ENCODE results near the gene KLK1. TPM values are rescaled to one million over a fixed set of nuclear protein-coding genes. Genes with fewer than 3 reads are reported as not detected.
"Not testable (repeated sequence)": the region's sequence is repeated elsewhere in the genome, so short reads cannot be mapped to it uniquely, and the experiment has no call there.

The KLK1 gene
- polyA plus RNA-seq, 3 donors = 0.66 to 0.72 TPM; not detected in 1

DNA sequence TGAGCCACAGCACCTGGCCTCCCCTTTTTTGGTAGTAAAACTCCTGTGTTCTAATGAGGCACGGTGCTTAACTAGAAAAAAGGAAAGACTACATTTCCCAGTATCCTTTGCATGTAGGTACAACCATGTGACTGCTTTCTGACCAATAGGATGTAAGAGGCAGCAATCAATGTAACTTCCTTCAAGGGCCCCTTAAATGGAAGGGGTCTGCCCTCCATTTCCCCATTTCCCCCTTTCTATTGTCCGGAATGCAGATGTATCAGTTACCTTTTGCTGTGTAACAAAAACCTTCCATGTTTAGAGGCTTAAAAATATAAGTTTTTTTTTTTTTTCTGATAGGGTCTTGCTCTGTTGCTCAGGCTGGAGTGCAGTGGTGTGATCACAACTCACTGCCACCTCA lies 51.1 kb downstream of the KLK1 start:
- no CpG with 5 or more reads among the region's 2 CpGs for WGBS (ENCODE audit: insufficient coverage)
- no peak overlapping the region for H3K9ac ChIP-seq (ENCODE audit: insufficient read depth, low read length, poor library complexity, severe bottlenecking)
- H3K27me3 ChIP-seq (ENCODE audit: control insufficient read depth in 2 of 2, insufficient read depth in 2 of 2, low read length in 2 of 2) = peaks cover under 1 to 10% of the 10 kb centered on the region in 2 donors
- H3K27me3 Mint-ChIP-seq (ENCODE audit: low read depth in 3 of 3) = peaks cover 16 to 27% (median 23%) of the 10 kb centered on the region in 3 donors
- H3K36me3 ChIP-seq (replicated peaks in 1 of 2; ENCODE audit: control insufficient read depth in 1 of 2, insufficient read depth in 2 of 2, low read length in 2 of 2) = no peaks in the 10 kb centered on the region
- no peak overlapping the region for H2AFZ ChIP-seq (ENCODE audit: insufficient read depth, low read depth, low read length, poor library complexity, severe bottlenecking)
- no peaks in the 10 kb centered on the region for H4K20me1 ChIP-seq (ENCODE audit: insufficient read depth, low read length)
- H3K9me3 Mint-ChIP-seq = peaks cover 3 to 18% (median 11%) of the 10 kb centered on the region in 7 donors
- H3K4me3 ChIP-seq (replicated peaks in 1 of 3; ENCODE audit: low read depth in 2 of 3, low read length in 3 of 3) = no peak overlapping the region
- H3K27ac Mint-ChIP-seq = no peak overlapping the region
- H3K36me3 Mint-ChIP-seq = no peaks in the 10 kb centered on the region
- no peak overlapping the region for H3K27ac ChIP-seq (ENCODE audit: low read depth in 1 of 2, low read length in 2 of 2)
- H3K79me2 ChIP-seq (ENCODE audit: insufficient read depth, low read length) = no peaks in the 10 kb centered on the region
- DNase-seq = peak in 2 of 3 donors; percentile 8 to 22
- peaks cover under 1 to 6% of the 10 kb centered on the region in 2 donors for H3K9me3 ChIP-seq (replicated peaks in 1 of 2; ENCODE audit: control insufficient read depth in 1 of 2, insufficient read depth in 1 of 2, low read length in 2 of 2)
- H3K4me2 ChIP-seq (replicated peaks; ENCODE audit: extremely low read depth, low read length, poor library complexity, severe bottlenecking) = no peak overlapping the region
- TF ChIP-seq, protein P1, sequence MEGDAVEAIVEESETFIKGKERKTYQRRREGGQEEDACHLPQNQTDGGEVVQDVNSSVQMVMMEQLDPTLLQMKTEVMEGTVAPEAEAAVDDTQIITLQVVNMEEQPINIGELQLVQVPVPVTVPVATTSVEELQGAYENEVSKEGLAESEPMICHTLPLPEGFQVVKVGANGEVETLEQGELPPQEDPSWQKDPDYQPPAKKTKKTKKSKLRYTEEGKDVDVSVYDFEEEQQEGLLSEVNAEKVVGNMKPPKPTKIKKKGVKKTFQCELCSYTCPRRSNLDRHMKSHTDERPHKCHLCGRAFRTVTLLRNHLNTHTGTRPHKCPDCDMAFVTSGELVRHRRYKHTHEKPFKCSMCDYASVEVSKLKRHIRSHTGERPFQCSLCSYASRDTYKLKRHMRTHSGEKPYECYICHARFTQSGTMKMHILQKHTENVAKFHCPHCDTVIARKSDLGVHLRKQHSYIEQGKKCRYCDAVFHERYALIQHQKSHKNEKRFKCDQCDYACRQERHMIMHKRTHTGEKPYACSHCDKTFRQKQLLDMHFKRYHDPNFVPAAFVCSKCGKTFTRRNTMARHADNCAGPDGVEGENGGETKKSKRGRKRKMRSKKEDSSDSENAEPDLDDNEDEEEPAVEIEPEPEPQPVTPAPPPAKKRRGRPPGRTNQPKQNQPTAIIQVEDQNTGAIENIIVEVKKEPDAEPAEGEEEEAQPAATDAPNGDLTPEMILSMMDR (IDR thresholded peaks at IDR 0.05) = no peak
- intact Hi-C loops (cut with micrococcal nuclease) = no loop called here
- H3K4me1 Mint-ChIP-seq = peaks cover under 1% of the 10 kb centered on the region
- no peaks in the 10 kb centered on the region for H3K4me1 ChIP-seq (ENCODE audit: control insufficient read depth in 1 of 2, insufficient read depth in 2 of 2, low read length in 2 of 2)
- no peak overlapping the region for H3K4me3 Mint-ChIP-seq

DNA sequence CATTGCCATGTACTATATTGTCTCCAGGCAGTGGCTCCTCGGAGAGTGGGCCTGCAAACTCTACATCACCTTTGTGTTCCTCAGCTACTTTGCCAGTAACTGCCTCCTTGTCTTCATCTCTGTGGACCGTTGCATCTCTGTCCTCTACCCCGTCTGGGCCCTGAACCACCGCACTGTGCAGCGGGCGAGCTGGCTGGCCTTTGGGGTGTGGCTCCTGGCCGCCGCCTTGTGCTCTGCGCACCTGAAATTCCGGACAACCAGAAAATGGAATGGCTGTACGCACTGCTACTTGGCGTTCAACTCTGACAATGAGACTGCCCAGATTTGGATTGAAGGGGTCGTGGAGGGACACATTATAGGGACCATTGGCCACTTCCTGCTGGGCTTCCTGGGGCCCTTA lies 52.7 kb downstream of the KLK1 start:
- Mint-ChIP-seq H3K4me1 (no peaks in the 10 kb centered on the region), H3K4me3 (no peak overlapping the region), H3K36me3 (no peaks in the 10 kb centered on the region), H3K9me3 (peaks cover 0 to 7% (median 5%) of the 10 kb centered on the region in 7 donors), H3K27me3 (ENCODE audit: low read depth in 3 of 3) (peaks cover 6 to 19% (median 10%) of the 10 kb centered on the region in 3 donors), H3K27ac (no peak overlapping the region)
- Histone ChIP-seq H3K4me1 (ENCODE audit: control insufficient read depth in 1 of 2, insufficient read depth in 2 of 2, low read length in 2 of 2) (no peaks in the 10 kb centered on the region), H3K4me2 (replicated peaks; ENCODE audit: extremely low read depth, low read length, poor library complexity, severe bottlenecking) (no peak overlapping the region), H2AFZ (ENCODE audit: insufficient read depth, low read depth, low read length, poor library complexity, severe bottlenecking) (no peak overlapping the region), H3K27me3 (ENCODE audit: control insufficient read depth in 2 of 2, insufficient read depth in 2 of 2, low read length in 2 of 2) (no peaks in the 10 kb centered on the region), H3K9me3 (replicated peaks in 1 of 2; ENCODE audit: control insufficient read depth in 1 of 2, insufficient read depth in 1 of 2, low read length in 2 of 2) (no peaks in the 10 kb centered on the region), H3K36me3 (replicated peaks in 1 of 2; ENCODE audit: control insufficient read depth in 1 of 2, insufficient read depth in 2 of 2, low read length in 2 of 2) (no peaks in the 10 kb centered on the region), H3K27ac (ENCODE audit: low read depth in 1 of 2, low read length in 2 of 2) (no peak overlapping the region), H4K20me1 (ENCODE audit: insufficient read depth, low read length) (no peaks in the 10 kb centered on the region), H3K9ac (ENCODE audit: insufficient read depth, low read length, poor library complexity, severe bottlenecking) (no peak overlapping the region), H3K4me3 (replicated peaks in 1 of 3; ENCODE audit: low read depth in 2 of 3, low read length in 3 of 3) (no peak overlapping the region), H3K79me2 (ENCODE audit: insufficient read depth, low read length) (no peaks in the 10 kb centered on the region)
- DNase-seq = no peak
- intact Hi-C loops (cut with micrococcal nuclease) = no loop called here
- 89% methylated on average over 13 of the region's 13 CpGs for WGBS (ENCODE audit: insufficient coverage)
- TF ChIP-seq, protein P1 (IDR thresholded peaks at IDR 0.05) = no peak

- H3K4me1 ChIP-seq (ENCODE audit: control insufficient read depth in 1 of 2, insufficient read depth in 2 of 2, low read length in 2 of 2); H3K9ac ChIP-seq (ENCODE audit: insufficient read depth, low read length, poor library complexity, severe bottlenecking); H3K4me3 Mint-ChIP-seq; intact Hi-C loops (cut with micrococcal nuclease); H3K36me3 ChIP-seq (replicated peaks in 1 of 2; ENCODE audit: control insufficient read depth in 1 of 2, insufficient read depth in 2 of 2, low read length in 2 of 2); H3K27ac Mint-ChIP-seq; H3K4me2 ChIP-seq (replicated peaks; ENCODE audit: extremely low read depth, low read length, poor library complexity, severe bottlenecking); H3K27me3 ChIP-seq (ENCODE audit: control insufficient read depth in 2 of 2, insufficient read depth in 2 of 2, low read length in 2 of 2); H3K4me3 ChIP-seq (replicated peaks in 1 of 3; ENCODE audit: low read depth in 2 of 3, low read length in 3 of 3); H3K4me1 Mint-ChIP-seq; H3K9me3 ChIP-seq (replicated peaks in 1 of 2; ENCODE audit: control insufficient read depth in 1 of 2, insufficient read depth in 1 of 2, low read length in 2 of 2); DNase-seq; H3K79me2 ChIP-seq (ENCODE audit: insufficient read depth, low read length); H3K27ac ChIP-seq (ENCODE audit: low read depth in 1 of 2, low read length in 2 of 2); H2AFZ ChIP-seq (ENCODE audit: insufficient read depth, low read depth, low read length, poor library complexity, severe bottlenecking); H3K9me3 Mint-ChIP-seq; H3K36me3 Mint-ChIP-seq; H4K20me1 ChIP-seq (ENCODE audit: insufficient read depth, low read length): not testable (repeated sequence)
- WGBS (ENCODE audit: insufficient coverage) = 100% methylated on average over 1 of the region's 2 CpGs
- H3K27me3 Mint-ChIP-seq (ENCODE audit: low read depth in 3 of 3) = peaks cover 6 to 17% (median 10%) of the 10 kb centered on the region in 3 donors
Observed at GRCh38 chr19:50770164-50770563, 53.4 kb downstream of the KLK1 start, which contains the start of gene GPR32. Gene GPR32 (plus strand): TSS chr19:50770464. CDS start chr19:50770601, 137 bp downstream.
